GM10248 (cell line): ENCODE data around the gene TWIST2.

ENCODE experiments used
- CTCF ChIA-PET: fragments of 300-600 bp; sonication (Branson Sonifier 250); formaldehyde crosslinking; extraction: SDS; loops from one replicate; lab custom pipeline; 2021; ENCODE audit warnings: antibody characterized with exemption; lab: Yijun Ruan, JAX
- POLR2A ChIA-PET: fragments of 350-650 bp; sonication (Branson Sonifier 250); formaldehyde crosslinking; extraction: SDS; loops from one replicate; lab custom pipeline; 2020; ENCODE audit warnings: antibody characterized with exemption; lab: Yijun Ruan, JAX
- DNase-seq: peaks from one replicate; pipeline ENCODE4 v3.0.0; 2012; ENCODE audit errors: extremely low spot score
- CTCF ChIP-seq: IDR thresholded peaks from 2 replicates; pipeline ENCODE4 v1.5.1; 2012; ENCODE audit warnings: mild to moderate bottlenecking, low read depth; ENCODE audit errors: extremely low read depth, missing control alignments, control extremely low read depth

TWIST2 gene

GRCh38 chr2:238834982-238835381 is 12.9 kb upstream of the TWIST2 start:
- no peak for DNase-seq
- CTCF ChIA-PET = no interaction called here
- no peak for TF ChIP-seq CTCF
- POLR2A ChIA-PET = no interaction called here

- no peak for DNase-seq
- TF ChIP-seq CTCF = no peak
- ChIA-PET CTCF (no interaction called here), POLR2A (no interaction called here)
Measured at GRCh38 chr2:238835726-238836301, 12.1 kb upstream of the TWIST2 start.

GRCh38 chr2:238838786-238839327 is 9.0 kb upstream of the TWIST2 start:
- CTCF ChIA-PET = no interaction called here

GRCh38 chr2:238839428-238839827 is 8.5 kb upstream of the TWIST2 start:
- TF ChIP-seq CTCF = no peak
- POLR2A ChIA-PET = no interaction called here
- CTCF ChIA-PET = no interaction called here
- DNase-seq = no peak

More at GRCh38 chr2:238838786-238839327, 9.0 kb upstream of the TWIST2 start:
- POLR2A ChIA-PET = no interaction called here
- DNase-seq = no peak
- no peak for TF ChIP-seq CTCF

- ChIA-PET POLR2A (no interaction called here), CTCF (interaction anchor here (1.7 kb wide), 1 partner anchor 57 kb away, joined by 4 read pairs; no protein-coding TSS in a partner anchor)
Measured at GRCh38 chr2:238841542-238842164, 6.2 kb upstream of the TWIST2 start.

GRCh38 chr2:238843476-238843875 is 4.4 kb upstream of the TWIST2 start:
- ChIA-PET POLR2A (no interaction called here), CTCF (no interaction called here)
- DNase-seq = no peak
- no peak for TF ChIP-seq CTCF

More at GRCh38 chr2:238841542-238842164, 6.2 kb upstream of the TWIST2 start:
- DNase-seq = no peak
- TF ChIP-seq CTCF = no peak
